Muscle layer of colon (tissue), 2 donors: ENCODE measurements around the gene BDKRB2.

ENCODE experiments used
- H3K27ac ChIP-seq: one replicate; pipeline ENCODE4 v1.7.0; 2013; ENCODE audit warnings: low read depth, mild to moderate bottlenecking, low read length, moderate library complexity
- H3K27me3 ChIP-seq, 2 donors: one replicate each; pipeline ENCODE4 v1.7.0; 2013; ENCODE audit warnings: low read length in 2 of 2, mild to moderate bottlenecking in 2 of 2; ENCODE audit not compliant: insufficient read depth in 2 of 2, control insufficient read depth in 1 of 2
- H3K36me3 ChIP-seq: one replicate; pipeline ENCODE4 v1.7.0; 2013; ENCODE audit warnings: mild to moderate bottlenecking, low read length; ENCODE audit not compliant: insufficient read depth
- H3K4me1 ChIP-seq: one replicate; pipeline ENCODE4 v1.7.0; 2013; ENCODE audit warnings: mild to moderate bottlenecking, low read length; ENCODE audit not compliant: insufficient read depth
- H3K4me3 ChIP-seq, 2 donors: one replicate each; pipeline ENCODE4 v1.7.0; 2013; ENCODE audit warnings: low read length in 2 of 2, low read depth in 1 of 2, mild to moderate bottlenecking in 1 of 2, moderate library complexity in 1 of 2
- H3K9ac ChIP-seq: one replicate; pipeline ENCODE4 v1.7.0; 2013; ENCODE audit warnings: low read length
- H3K9me3 ChIP-seq: one replicate; pipeline ENCODE4 v1.7.0; 2013; ENCODE audit warnings: mild to moderate bottlenecking, low read length
- donor health status: abdominal sarcoma.
- donor health status: Adenocarcinoma of cecum.

Gene BDKRB2

DNA sequence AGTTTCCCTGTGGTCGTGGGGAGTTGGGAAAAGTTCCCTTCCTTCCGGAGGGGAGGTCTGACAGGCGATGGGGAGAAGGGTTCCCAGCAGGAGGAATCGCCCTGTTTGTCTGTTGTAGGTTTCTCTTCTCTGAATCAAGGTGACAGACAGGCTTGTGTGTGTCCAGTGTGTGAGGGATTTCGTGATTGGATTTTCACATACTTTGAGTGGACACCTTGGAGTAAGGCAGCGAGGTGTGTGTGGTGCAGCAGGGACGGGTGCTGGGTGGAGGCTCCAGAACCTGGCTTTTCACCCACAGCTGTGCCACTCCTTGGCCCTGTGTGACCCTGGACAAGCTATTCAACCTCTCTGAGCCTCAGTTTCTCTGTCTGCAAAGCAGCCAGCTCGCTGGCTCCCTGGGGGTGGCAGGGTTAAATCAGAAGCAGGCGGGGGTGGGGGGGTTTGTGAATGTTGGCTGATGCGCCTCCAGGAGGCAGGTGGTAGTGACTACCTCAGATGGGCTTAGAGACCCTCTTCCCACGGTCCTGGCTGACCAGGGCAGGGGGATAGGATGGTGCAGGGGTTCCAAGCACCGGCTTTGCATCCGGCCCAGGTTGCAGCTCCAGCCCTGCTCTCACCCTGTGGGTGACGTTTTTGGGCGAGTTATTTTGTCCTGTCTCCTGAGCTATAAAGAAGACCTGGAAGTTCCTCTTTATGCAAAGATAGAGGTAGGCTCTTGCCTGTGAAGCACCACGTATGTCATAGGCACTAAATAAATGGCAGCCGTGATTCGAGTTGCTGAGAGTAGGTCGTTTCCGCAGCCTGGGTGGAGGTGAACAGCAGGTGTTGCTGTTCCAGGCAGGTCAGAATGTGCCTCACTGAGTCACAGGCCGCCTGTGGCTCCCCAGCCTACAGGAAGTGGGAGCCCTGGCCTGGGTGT is 679 bp downstream of the BDKRB2 start:
- Histone ChIP-seq H3K9me3 (no peaks in the 10 kb centered on the region), H3K4me3 (peak overlapping the region; percentile 26 to 64), H3K27me3 (no peaks in the 10 kb centered on the region), H3K36me3 (no peaks in the 10 kb centered on the region), H3K27ac (peak overlapping the region; percentile 82), H3K4me1 (peaks cover 20% of the 10 kb centered on the region), H3K9ac (peak overlapping the region; percentile 80)

DNA sequence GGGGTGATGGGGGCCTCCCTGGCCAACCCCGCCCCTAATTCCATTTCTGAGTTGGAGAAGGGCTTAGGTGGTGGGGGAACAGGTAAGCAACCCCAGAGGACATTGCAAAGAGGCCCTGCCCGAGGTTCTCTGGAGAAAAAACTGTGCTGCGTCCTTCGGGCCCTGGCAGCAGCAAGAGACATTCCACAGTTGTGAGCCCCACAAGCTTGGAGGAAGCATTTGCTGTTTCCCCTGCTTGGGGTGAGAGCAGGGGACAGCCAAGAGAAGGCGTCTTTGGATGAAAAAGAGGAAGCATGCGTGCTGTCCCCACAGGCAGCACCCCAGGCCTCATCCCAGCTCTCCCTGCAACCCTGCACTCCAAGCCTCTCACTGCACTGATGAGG is 1.3 kb downstream of the BDKRB2 start:
- Histone ChIP-seq H3K9me3 (no peaks in the 10 kb centered on the region), H3K9ac (no peak overlapping the region), H3K4me3 (peak overlapping the region in 1 of 2 donors; percentile 31), H3K4me1 (peaks cover 20% of the 10 kb centered on the region), H3K36me3 (no peaks in the 10 kb centered on the region), H3K27me3 (no peaks in the 10 kb centered on the region), H3K27ac (peak overlapping the region; percentile 82)

DNA sequence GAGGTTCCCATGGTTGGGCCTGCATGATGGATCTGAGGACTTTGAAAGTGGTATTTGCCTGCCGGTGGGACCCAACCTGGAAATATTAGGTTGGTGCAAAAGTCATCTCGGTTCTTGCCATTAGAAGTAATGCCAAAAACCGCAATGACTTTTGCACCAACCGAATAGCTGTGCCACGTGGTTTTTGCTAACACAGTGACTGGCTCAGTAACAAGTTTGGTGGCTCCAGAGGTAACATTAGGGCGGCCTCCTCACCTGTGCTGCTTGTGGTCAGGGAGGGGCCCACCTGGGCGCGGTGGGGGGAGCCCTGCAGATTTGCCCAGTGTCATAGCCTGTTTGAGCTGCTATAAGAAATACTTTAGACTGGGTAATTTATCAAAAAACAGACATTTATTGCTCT is 1.8 kb downstream of the BDKRB2 start:
- Histone ChIP-seq H3K4me1 (peaks cover 20% of the 10 kb centered on the region), H3K4me3 (peak overlapping the region in 1 of 2 donors; percentile 31), H3K27ac (peak overlapping the region; percentile 82), H3K9me3 (no peaks in the 10 kb centered on the region), H3K36me3 (no peaks in the 10 kb centered on the region), H3K27me3 (no peaks in the 10 kb centered on the region), H3K9ac (no peak overlapping the region)

DNA sequence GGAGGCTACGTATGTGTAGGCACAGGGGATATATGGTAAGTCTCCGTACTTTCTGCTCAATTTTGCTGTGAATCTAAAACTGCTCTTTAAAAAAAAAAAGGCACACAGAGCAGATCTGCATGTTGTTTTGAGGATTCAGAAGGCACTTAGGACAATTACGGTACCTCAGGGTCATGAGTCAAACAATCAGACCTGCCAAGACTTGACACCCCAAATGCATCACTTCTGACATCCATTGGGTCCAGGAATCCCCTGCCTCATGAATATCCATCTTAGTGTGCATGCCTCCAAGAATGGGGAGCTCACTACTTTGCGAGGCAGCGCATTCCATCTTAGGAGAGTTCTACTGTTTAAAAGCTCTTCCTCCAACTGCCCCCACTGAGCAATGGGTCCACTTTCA is 3.0 kb downstream of the BDKRB2 start:
- peaks cover 20% of the 10 kb centered on the region for H3K4me1 ChIP-seq
- H3K9ac ChIP-seq = no peak overlapping the region
- no peak overlapping the region for H3K4me3 ChIP-seq
- H3K9me3 ChIP-seq = no peaks in the 10 kb centered on the region
- H3K36me3 ChIP-seq = no peaks in the 10 kb centered on the region
- no peaks in the 10 kb centered on the region for H3K27me3 ChIP-seq
- no peak overlapping the region for H3K27ac ChIP-seq

DNA sequence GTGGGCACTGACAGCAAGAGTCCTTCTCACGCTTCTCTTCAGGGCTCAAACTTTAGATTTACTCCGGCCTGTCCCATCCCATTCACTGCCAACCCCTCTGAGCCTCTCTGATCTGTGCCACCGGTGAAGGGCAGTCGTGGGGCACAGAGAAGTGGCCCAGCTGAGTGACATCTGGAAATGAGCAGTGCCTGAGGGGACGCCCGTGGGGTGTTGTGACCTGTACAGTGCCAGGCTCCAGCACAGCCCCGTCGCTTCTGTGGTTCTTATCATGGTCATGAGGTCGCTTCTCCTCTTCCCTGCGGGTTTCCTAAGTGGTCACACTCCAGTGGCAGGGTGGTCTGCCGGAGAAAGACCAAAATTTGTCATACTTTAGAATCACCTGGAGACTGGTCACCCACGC is 4.1 kb downstream of the BDKRB2 start:
- no peak overlapping the region for H3K27ac ChIP-seq
- H3K36me3 ChIP-seq = no peaks in the 10 kb centered on the region
- no peak overlapping the region for H3K9ac ChIP-seq
- H3K9me3 ChIP-seq = no peaks in the 10 kb centered on the region
- no peak overlapping the region for H3K4me3 ChIP-seq
- peaks cover 18% of the 10 kb centered on the region for H3K4me1 ChIP-seq
- no peaks in the 10 kb centered on the region for H3K27me3 ChIP-seq

DNA sequence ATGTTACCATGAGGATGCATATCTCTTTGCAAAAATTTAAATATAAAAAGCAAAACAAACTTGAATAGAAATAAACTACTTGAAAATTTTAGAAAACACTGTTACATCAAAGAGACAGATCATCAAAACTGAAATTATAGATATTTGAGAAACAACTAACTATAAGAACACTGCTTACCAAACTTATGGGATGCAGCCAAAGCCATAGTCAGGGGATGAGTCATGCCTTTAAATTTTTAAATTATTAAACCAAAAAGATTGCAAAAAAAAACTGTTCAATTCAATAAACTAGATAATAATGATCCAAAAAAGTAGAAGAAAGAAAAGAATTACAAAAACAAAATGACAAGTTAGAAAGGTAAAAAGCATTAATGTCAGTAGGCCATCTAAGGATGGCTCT is 7.5 kb downstream of the BDKRB2 start:
- Histone ChIP-seq H3K27ac (no peak overlapping the region), H3K9ac (no peak overlapping the region), H3K4me3 (no peak overlapping the region), H3K4me1 (peaks cover 13% of the 10 kb centered on the region), H3K36me3 (no peaks in the 10 kb centered on the region), H3K9me3 (no peaks in the 10 kb centered on the region), H3K27me3 (no peaks in the 10 kb centered on the region)

DNA sequence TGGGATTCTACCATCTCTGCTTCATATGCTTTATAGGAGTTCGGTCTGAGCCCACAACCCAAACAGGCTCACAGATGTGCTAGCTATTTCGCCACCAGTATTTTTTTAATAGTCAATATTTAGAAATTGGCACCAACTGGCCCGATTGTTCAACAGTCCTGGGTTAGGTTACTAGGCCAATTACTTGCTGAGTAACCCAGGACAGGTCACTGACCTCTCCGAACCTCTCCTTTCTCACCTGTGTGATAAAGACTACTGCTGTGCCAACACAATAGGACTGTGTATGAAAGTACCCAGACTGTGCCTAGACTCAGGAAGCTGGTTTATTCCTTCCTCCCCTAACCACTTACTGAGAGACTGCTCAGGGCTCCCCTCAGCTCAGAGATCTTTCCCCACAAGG is 8.3 kb downstream of the BDKRB2 start:
- Histone ChIP-seq H3K4me1 (peaks cover 13% of the 10 kb centered on the region), H3K4me3 (no peak overlapping the region)

DNA sequence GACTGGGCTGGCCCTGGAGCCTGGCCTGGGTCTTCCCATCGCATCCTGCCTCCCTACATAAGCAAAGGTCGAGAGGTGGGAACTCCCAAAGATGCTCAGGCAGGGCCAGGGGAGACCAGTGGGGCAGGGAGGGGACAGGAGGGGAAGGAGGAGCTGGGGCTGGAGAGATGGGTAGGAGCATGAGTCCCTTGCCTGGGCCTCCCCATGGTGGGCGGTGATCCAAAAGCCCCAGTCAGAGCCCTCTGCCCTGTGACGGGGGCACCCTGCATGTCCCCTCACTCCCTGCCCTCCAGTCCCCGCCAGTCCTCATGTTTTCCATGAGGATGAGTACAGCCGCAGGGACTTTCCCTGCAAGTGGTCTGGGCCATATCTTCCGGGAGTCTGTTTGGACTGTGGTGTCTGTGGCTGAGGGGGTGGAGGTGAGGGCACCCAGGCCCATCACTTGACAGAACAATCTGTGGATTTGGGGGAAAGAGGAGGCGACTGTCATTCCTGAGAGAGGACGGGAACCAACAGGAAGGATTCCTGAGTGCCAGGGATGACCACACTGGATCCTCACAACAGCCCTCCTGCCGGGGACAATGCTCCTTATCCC is 9.3 kb downstream of the BDKRB2 start:
- Histone ChIP-seq H3K4me3 (no peak overlapping the region), H3K9ac (no peak overlapping the region), H3K36me3 (no peaks in the 10 kb centered on the region), H3K4me1 (peaks cover 13% of the 10 kb centered on the region), H3K9me3 (no peaks in the 10 kb centered on the region), H3K27me3 (no peaks in the 10 kb centered on the region), H3K27ac (no peak overlapping the region)

More for the DNA sequence above, 8.3 kb downstream of the BDKRB2 start:
- no peaks in the 10 kb centered on the region for H3K36me3 ChIP-seq
- H3K9me3 ChIP-seq = no peaks in the 10 kb centered on the region
- no peak overlapping the region for H3K9ac ChIP-seq
- no peaks in the 10 kb centered on the region for H3K27me3 ChIP-seq
- no peak overlapping the region for H3K27ac ChIP-seq

DNA sequence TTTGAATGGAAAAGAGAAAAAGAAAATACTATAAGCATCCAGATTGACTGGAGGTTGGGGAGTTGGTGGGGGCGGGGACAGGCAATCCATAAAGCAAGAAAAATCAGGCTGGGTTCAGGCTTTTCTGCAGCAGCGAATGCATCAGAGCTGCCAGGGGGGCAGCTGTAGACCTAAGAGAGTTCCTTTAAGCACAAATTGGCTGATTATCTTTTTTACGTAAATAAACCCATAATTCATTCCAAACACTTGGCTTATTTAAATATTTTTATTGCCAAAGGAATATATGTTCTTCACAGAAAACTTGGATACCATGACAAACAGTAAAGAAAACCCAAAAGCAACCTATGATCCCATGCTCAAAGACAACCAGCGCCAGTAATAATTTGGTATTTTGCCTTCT is 10.2 kb downstream of the BDKRB2 start:
- no peak overlapping the region for H3K9ac ChIP-seq
- no peak overlapping the region for H3K4me3 ChIP-seq
- peaks cover 13% of the 10 kb centered on the region for H3K4me1 ChIP-seq
- no peaks in the 10 kb centered on the region for H3K36me3 ChIP-seq
- H3K27me3 ChIP-seq = no peaks in the 10 kb centered on the region
- no peak overlapping the region for H3K27ac ChIP-seq
- H3K9me3 ChIP-seq = no peaks in the 10 kb centered on the region

DNA sequence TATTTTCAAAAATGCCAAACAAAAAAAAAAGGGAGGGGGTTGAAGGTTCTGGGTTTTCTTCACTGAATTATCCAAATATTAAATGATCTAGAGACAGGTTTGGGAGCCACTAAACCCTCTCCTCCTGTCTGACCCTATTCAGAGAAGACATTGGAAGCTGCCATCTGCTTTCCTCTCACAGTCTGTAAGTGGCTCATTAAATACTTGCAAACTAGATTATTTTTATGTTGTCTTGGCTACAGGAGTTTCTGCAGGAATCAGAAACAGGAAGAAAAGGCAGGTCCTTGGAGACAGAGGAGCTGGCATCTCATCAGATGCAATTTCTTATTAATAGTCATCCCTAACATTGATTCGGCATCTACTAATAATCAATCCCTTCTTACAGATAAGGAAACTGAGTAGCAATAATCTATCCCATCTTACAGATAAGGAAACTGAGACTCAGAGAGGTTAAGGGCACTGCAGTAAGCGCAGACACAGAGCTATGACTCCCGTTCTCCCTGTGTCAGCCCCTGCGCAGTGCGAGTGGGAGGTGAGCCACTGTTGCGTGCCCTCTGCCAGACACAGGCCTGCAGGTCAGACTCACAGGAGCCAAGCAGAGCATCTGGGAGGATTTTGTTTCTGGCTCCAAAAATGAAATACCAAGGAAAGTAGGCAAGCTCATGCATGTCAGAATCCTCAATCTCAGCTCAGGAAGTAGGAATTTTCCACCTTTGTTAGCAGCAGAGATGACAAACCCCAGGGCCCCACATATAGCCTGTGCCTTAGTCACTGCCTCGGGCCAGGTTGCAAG is 11.0 kb downstream of the BDKRB2 start:
- H3K9ac ChIP-seq = no peak overlapping the region
- H3K9me3 ChIP-seq = no peaks in the 10 kb centered on the region
- H3K4me3 ChIP-seq = no peak overlapping the region
- no peak overlapping the region for H3K27ac ChIP-seq
- peaks cover 16% of the 10 kb centered on the region for H3K4me1 ChIP-seq
- no peaks in the 10 kb centered on the region for H3K27me3 ChIP-seq
- no peaks in the 10 kb centered on the region for H3K36me3 ChIP-seq

DNA sequence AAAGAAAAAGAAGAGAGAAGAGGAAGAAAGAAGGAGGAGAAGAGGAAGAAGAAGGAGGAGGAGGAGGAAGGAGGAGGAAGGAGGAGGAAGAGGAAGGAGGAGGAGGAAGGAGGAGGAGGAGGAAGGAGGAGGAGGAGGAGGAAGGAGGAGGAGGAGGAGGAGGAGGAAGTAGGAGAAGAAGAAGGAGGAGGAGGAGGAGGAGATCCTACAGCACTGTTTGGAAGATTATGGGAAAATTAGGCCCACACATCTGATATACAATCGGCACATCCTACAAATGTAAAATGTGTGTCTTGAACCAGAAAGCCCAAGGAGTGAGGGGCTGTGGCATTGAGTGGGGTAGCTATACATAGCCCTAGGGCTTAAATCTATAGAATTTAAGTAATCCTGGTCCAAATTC is 12.0 kb downstream of the BDKRB2 start:
- no peak overlapping the region for H3K4me3 ChIP-seq
- H3K27me3 ChIP-seq = no peaks in the 10 kb centered on the region
- no peaks in the 10 kb centered on the region for H3K36me3 ChIP-seq
- H3K9me3 ChIP-seq = no peaks in the 10 kb centered on the region
- H3K9ac ChIP-seq = no peak overlapping the region
- H3K27ac ChIP-seq = no peak overlapping the region
- H3K4me1 ChIP-seq = peaks cover 23% of the 10 kb centered on the region
